Ishikawa (cell line): ENCODE data around the gene TPSG1.

Experiments
- CEBPB ChIP-seq: IDR thresholded peaks from 2 replicates; pipeline ENCODE4 v1.6.1; 2012
- EP300 ChIP-seq: IDR thresholded peaks from 2 replicates; pipeline ENCODE4 v1.6.1; 2012; ENCODE audit warnings: borderline replicate concordance
- NFIC ChIP-seq: IDR thresholded peaks from 2 replicates; pipeline ENCODE4 v1.6.1; 2012
- RAD21 ChIP-seq: IDR thresholded peaks from 2 replicates; pipeline ENCODE4 v1.6.1; 2012; ENCODE audit warnings: low read depth
- TAF1 ChIP-seq: IDR thresholded peaks from 2 replicates; pipeline ENCODE4 v1.6.1; 2012; ENCODE audit warnings: low read depth, mild to moderate bottlenecking
- TF ChIP-seq, protein P1 (sequence below): IDR thresholded peaks from 2 replicates; pipeline ENCODE4 v1.6.1; 2012

DNA sequence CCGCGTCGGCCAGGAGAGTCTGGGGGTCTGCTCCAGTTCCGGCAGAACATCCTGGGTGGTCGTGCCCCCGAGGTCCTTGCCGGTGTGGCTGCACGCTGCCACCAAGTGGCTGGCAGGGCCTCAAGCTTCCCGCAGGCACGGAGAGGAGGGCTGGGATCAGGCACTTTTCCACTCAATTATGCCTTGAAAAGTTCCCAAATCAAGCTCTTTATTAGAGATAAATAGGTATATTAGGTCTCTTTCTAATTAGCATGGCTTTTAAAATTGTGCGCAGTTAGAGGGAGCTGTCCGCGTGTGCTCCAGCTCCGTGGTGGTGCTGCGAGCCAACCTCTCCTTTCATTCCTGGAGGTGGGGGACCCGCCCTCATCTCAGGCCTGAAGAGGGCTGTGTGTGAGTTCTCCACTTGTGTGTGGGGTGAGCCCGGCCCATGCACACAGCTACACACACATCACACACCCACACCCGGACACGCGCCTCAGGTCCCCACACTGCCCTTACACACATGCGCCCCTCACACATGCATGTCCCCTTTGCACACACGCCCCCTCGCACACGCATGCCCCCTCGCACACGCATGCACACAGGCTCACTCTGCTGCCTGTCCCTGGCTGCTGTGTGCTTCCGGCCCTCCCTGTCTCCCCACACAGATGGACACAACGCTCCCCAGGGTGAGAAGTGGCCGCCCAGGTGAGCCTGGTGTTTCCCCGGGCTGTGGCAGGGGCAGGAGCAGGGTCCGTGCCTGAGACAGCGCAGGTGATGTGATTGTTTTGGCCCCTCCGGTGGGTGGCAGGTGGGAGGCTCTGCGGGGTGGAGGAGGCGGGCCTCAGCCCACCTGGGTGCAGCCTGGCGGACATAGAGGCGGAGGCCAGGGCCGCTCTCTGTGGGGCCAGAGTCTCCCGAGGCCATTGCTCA, 43.4 kb downstream of the TPSG1 start:
- TF ChIP-seq CEBPB (no peak), EP300 (no peak), NFIC (no peak), TAF1 (no peak), RAD21 (peak; percentile 14; the same call in 1 of the 2 replicates)
- TF ChIP-seq, protein P1, sequence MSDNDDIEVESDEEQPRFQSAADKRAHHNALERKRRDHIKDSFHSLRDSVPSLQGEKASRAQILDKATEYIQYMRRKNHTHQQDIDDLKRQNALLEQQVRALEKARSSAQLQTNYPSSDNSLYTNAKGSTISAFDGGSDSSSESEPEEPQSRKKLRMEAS = no peak
